GM21619 (cell line): ENCODE data around the gene SPDL1.

Source experiments
- ATAC-seq: cut with Tn5 transposase; IDR thresholded peaks from one replicate; pipeline ENCODE4 v1.9.1; 2021; ENCODE audit not compliant: unreplicated experiment

Gene SPDL1

DNA sequence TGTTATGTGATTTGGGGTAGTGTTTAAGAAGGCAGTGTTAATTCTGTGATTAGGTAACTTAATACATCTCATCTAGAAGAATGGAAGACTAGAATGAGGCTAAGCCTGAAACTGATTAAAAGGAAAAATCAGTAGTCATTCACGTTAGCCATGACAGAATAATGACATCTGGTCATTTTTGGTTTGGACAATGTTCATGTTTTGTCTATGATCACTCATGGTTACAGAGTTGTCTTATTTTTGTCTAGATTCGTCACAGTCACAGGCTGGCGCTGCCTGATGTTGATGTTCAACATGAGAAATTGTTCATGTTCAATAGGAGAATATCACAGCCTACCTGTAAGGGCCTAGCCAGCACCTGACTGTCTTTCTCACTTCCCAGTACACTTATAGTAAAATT lies 44.0 kb downstream of the SPDL1 start:
- ATAC-seq = no peak

DNA sequence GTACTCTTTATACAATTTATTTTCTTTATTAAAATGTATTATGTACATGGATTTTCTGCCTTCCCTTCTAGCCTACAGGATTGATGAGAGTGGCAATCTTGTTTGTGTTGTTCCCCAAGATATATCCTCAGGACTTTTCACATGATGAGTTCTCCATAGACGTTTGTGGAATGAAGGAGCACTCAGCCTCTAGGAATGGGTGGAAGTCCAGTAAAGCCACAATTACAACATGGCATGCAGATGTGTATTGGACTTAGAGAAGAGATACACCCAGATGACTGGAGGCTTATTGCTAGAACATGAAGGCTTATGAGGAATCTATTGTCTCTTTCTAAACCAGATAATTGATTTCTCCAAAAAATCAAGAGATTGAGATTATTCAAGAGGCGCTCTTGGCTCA lies 45.3 kb downstream of the SPDL1 start:
- no peak for ATAC-seq

- ATAC-seq = no peak
Measured at GRCh38 chr5:169629847-169630548, 46.4 kb downstream of the SPDL1 start.

DNA sequence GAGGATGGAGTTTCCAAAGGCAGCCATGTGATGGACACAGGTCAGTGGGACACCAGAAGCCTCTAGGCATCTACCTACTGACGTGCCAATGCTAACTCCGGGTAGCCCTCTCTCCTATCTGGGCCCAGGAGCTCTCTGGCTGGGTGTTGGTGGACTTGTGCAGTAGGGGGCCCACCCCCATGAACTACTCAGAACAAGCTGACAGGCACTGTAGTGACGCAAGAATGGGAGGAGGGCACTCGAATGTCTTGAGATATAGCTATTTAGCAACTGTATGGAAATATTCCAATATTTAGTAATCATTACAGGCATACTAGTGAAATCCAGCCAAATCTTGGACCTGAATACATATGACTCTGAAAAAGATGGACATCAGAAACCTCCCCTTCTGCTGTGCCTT lies 47.8 kb downstream of the SPDL1 start:
- ATAC-seq = no peak

DNA sequence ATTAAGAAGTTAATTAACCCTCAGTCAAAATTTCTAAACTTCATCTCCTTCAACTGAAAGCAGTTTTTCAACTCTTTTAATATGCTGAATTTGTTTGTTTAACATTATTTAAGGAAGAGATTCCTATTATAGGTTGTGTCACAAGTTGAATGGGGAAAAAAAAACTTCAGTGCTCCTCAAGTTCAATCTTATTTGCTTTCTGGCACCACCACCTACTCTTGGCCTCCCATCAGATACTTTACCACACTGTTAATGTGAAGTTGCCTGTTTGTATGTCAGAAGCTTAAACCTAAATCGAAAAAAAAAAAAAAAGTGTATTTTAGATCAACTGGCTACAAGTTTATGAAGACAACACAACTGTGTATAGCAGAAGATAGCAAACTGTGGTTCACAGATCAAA lies 49.4 kb downstream of the SPDL1 start:
- no peak for ATAC-seq

GRCh38 chr5:169634606-169635005 lies 51.0 kb downstream of the SPDL1 start:
- ATAC-seq = no peak

GRCh38 chr5:169635936-169636335 lies 52.4 kb downstream of the SPDL1 start:
- no peak for ATAC-seq

DNA sequence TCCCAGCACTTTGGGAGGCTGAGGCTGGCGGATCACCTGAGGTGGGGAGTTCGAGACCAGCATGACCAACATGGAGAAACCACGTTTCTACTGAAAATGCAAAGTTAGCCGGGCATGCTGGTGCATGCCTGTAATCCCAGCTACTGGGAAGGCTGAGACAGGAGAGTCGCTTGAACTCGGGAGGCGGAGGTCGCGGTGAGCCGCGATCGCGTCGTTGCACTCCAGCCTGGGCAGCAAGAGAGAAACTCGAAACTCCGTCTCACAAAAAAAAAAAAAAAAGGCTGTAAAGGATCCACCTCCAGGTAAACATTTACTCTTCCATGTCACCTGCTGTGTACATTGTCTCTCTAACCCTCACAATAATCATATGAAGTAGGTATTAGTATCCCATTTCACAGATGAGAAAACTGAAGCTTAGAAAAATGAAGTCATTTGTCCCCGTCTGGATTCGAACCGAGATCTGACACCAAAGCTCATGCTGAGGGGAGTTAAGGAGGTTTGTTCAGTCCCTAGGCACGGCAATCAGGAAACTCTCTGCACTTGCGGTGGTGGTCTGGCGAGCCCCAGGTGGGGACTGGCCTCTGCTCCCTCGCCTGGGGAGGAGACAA lies 53.0 kb downstream of the SPDL1 start:
- ATAC-seq = no peak

- peak; percentile 92 for ATAC-seq
Measured at GRCh38 chr5:169637085-169637548, 53.5 kb downstream of the SPDL1 start, which contains the start of gene DOCK2. TSS of gene DOCK2 (plus strand) at chr5:169637275. CDS start at chr5:169637327, 52 bp downstream.

- ATAC-seq = peak; percentile 60
Measured at GRCh38 chr5:169637549-169638121, 54.1 kb downstream of the SPDL1 start.

DNA sequence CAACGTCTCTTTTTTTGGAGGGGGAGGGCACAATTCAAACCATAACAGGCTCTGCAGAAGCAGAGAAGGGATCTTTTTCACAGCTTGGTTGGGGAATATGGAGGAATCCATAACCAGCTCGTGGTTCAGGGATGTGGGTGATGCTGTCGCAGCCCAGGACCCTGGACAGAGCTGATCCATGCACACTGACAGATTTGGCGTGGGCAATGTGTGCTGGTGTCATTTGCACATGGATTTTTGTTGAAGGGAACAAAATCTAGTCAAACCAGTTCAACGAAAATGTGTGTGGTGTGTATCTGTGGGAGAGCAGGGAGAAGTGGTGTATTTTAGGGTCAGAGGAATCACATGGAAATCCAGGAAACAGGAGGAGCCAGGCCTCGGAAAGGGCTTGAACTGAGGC lies 57.7 kb downstream of the SPDL1 start:
- no peak for ATAC-seq

DNA sequence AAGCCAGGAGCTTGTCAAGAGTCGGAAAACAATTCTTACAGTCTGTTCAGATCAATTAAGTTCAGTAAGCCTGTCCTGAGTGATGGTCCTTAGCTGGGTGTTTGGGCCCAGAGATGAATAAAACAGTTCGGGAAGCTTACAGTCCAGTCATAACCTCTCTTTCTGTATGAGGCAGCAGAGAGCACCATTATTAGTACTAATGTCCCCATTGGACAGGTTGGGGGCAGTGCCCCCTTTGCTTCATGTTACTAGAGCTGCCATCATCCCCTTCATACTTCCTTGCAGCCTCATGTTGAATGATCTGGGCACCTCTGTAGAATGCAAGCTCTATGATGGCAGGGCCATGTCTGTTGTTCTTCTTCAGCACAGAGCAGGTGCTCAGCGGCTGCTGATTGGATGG lies 63.3 kb downstream of the SPDL1 start:
- ATAC-seq = no peak

- peak; percentile 39 for ATAC-seq
Measured at GRCh38 chr5:169647566-169647965, 64.0 kb downstream of the SPDL1 start.

DNA sequence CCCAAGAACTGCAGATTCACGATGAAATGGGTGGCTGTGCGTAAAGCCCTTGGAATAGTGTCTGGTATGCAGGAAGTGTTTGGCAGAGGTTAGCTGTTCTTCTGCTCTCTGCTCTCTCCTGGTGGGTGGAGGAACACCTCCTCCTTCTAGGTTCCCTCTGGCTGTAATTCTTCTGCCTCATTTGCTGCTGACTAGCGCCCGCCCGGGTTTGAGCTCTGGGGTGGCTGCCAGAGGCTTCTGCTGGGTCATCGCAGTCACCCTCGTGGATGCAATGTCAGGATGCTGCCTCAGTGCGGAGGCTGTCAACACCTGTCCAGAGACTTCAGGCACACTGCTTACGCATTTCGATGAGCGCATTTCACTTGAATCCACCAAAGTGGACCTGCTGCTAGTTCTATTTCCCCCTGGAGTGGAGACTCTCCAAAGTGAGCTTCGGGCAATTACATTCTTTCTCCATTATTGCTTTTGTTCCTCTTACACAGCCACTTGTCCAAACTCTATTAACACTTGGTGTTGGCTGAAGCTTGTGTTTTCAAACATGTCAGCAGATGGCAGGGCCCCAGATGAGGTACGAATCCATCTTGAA lies 65.2 kb downstream of the SPDL1 start:
- no peak for ATAC-seq

DNA sequence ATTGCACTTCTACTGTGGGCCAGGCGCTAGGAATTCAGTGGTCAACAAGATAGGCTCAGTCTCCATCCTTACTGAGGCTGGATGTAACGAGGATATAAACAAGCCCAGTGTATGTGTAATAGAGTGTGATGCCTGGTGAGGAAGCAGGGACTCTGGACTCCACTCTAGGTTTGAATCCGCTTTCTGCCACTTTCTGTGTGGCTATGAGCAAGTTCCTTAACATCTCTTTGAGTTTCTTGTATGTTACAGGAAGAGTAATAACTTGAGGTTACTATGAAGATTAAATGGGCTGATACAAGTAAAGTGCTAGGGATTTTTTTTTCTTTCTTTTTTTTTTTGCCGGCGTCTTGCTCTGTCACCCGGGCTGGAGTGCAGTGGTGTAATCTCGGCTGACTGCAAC lies 65.9 kb downstream of the SPDL1 start:
- no peak for ATAC-seq

DNA sequence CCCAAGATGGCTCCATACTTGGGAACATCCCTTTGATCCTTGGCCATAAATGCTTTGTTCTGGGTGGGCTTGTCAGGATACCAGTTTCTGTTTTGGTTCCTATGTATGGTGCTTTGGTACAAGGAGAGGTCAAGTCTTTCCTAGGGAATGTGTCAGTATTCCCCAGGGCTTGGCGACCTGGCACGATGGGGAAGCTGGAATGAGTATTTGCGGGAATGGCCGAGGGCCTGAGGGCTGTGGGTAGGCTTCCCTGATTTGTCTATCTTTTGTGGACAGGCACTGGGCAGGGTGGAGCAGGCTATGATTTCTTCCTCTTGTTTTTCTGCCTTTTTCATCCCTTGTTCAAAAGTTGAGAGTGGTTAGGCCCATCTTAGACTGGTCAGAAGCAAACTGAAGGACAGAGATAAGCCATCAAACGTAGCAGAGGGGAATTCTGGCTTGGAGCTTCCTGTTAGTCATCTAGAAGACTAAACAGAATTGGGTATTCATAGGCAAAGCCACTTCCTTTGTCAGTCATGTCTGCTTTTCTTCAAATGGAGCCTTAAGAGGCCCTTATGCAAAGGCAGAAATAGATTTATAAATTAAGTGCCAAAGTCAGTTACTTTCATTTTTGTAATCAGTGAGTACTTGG lies 67.2 kb downstream of the SPDL1 start:
- ATAC-seq = peak; percentile 63

DNA sequence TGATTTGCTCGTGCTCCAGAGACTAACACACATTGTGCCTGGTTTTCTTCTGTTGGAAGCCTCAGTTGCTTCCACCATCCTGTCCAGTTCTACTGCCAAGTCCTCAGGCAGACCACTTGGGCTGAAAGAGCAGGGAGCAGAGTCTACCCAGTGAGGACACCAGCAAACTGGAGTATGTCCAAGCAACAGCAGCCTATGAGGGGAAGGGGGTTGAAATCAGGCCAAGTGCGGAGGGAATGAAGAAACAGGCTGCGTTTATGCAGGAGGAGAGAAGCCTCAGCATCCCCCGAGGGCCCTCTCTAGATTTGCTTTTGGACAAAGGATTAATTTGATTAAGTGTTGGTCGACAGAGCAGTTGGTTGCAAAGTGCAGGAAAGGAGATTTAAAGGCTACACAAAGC lies 68.0 kb downstream of the SPDL1 start:
- ATAC-seq = no peak

DNA sequence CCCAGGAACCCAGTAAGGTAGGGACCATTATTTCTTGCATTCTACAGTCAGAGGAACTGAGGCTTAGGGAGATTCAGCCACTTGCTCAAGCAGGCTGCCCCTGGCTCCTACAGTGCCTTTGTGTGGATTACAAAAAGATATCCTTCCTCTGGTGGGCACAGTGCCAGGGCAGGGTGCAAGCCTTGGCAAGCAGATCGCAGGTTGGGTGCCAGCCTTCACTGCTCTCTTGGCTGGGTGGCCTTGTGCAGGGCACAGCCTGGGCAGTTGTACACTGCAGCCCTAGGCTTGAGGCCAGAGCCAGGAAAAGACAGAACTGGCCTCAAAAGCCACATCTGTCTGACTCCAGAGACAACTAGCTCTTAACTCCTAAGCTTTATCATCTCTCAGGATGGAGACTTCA lies 68.5 kb downstream of the SPDL1 start:
- no peak for ATAC-seq

GRCh38 chr5:169653091-169653490 lies 69.5 kb downstream of the SPDL1 start:
- ATAC-seq = no peak
